ENCODE results near the gene TTC9B. TPM values are rescaled to one million over a fixed set of nuclear protein-coding genes. Genes with fewer than 3 reads are reported as not detected.

Gene TTC9B
- total RNA-seq, 1 donor from 2014 or later = not detected

- peak; percentile 50 for DNase-seq (ENCODE audit: low read depth)
Observed at GRCh38 chr19:40216013-40216776, 2.0 kb downstream of the TTC9B start.

GRCh38 chr19:40214936-40215335 is 3.2 kb downstream of the TTC9B start:
- DNase-seq (ENCODE audit: low read depth) = no peak

- no peak for DNase-seq (ENCODE audit: low read depth)
Observed at GRCh38 chr19:40213882-40214570, 4.2 kb downstream of the TTC9B start.

- no peak for DNase-seq (ENCODE audit: low read depth)
Observed at GRCh38 chr19:40213251-40213829, 4.8 kb downstream of the TTC9B start.

- no peak for DNase-seq (ENCODE audit: low read depth)
Observed at GRCh38 chr19:40210889-40211288, 7.3 kb downstream of the TTC9B start.

- no peak for DNase-seq (ENCODE audit: low read depth)
Observed at GRCh38 chr19:40208602-40209001, 9.6 kb downstream of the TTC9B start.

GRCh38 chr19:40205760-40206159 is 12.4 kb downstream of the TTC9B start:
- no peak for DNase-seq (ENCODE audit: low read depth)

- no peak for DNase-seq (ENCODE audit: low read depth)
Observed at GRCh38 chr19:40204381-40204780, 13.8 kb downstream of the TTC9B start.

- no peak for DNase-seq (ENCODE audit: low read depth)
Observed at GRCh38 chr19:40200341-40201099, 17.7 kb downstream of the TTC9B start.

- no peak for DNase-seq (ENCODE audit: low read depth)
Observed at GRCh38 chr19:40198272-40198990, 19.8 kb downstream of the TTC9B start.

GRCh38 chr19:40193587-40193849 is 24.7 kb downstream of the TTC9B start:
- no peak for DNase-seq (ENCODE audit: low read depth)

- no peak for DNase-seq (ENCODE audit: low read depth)
Observed at GRCh38 chr19:40192758-40193586, 25.2 kb downstream of the TTC9B start.

GRCh38 chr19:40191836-40192646 is 26.1 kb downstream of the TTC9B start:
- peak; percentile 29 for DNase-seq (ENCODE audit: low read depth)

GRCh38 chr19:40190891-40191835 is 27.0 kb downstream of the TTC9B start, which contains the start of gene MAP3K10:
TSS of gene MAP3K10 (plus strand) at chr19:40191426. CDS start at chr19:40192032, 606 bp downstream.
- DNase-seq (ENCODE audit: low read depth) = peak; percentile 71

GRCh38 chr19:40184273-40184672 is 33.9 kb downstream of the TTC9B start:
- DNase-seq (ENCODE audit: low read depth) = no peak

- no peak for DNase-seq (ENCODE audit: low read depth)
Observed at GRCh38 chr19:40178756-40179155, 39.4 kb downstream of the TTC9B start.

GRCh38 chr19:40177286-40178070 is 40.7 kb downstream of the TTC9B start:
- DNase-seq (ENCODE audit: low read depth) = no peak

All from myocyte (in vitro differentiated cells).